ENCODE data around the gene CDRT15. TPM values are rescaled to one million over a fixed set of nuclear protein-coding genes. Genes with fewer than 3 reads are reported as not detected.
"Not testable (repeated sequence)": the region's sequence is repeated elsewhere in the genome, so short reads cannot be mapped to it uniquely, and the experiment has no call there.

Gene CDRT15
- total and polyA plus RNA-seq, 7 experiments from 2014 or later, result 0.98 TPM; not detected in 6

GRCh38 chr17:14198013-14198412 is 38.6 kb downstream of the CDRT15 start:
- H3K27ac ChIP-seq (ENCODE audit: low read depth, low read length), result peak overlapping the region; percentile 63
- H3K4me3 Mint-ChIP-seq, result peak overlapping the region; percentile 54 to 82 (median 74)
- peaks cover 0 to 46% (median 0%) of the 10 kb centered on the region in 5 donors for H3K36me3 Mint-ChIP-seq
- peaks cover 86 to 87% of the 10 kb centered on the region in 2 donors for H3K4me1 ChIP-seq (ENCODE audit: control insufficient read depth in 2 of 2, insufficient read depth in 2 of 2, low read length in 2 of 2)
- H3K4me3 ChIP-seq (ENCODE audit: low read length), result no peak overlapping the region
- DNase-seq, result no peak
- H3K27me3 ChIP-seq (ENCODE audit: control insufficient read depth in 2 of 2, insufficient read depth in 2 of 2, low read length in 2 of 2), result no peaks in the 10 kb centered on the region
- H3K9me3 Mint-ChIP-seq, result no peaks in the 10 kb centered on the region
- no peak for ATAC-seq
- intact Hi-C loops (cut with micrococcal nuclease), result no loop called here
- H3K36me3 ChIP-seq (ENCODE audit: control insufficient read depth in 2 of 3, insufficient read depth in 3 of 3, low read length in 3 of 3), result no peaks in the 10 kb centered on the region
- H3K27ac Mint-ChIP-seq, result peak overlapping the region; percentile 86 to 99 (median 96)
- no peaks in the 10 kb centered on the region for H3K27me3 Mint-ChIP-seq
- POLR2A ChIA-PET, result interaction anchor here (1.2 to 5.8 kb wide), 3 partner anchors 8 to 127 kb away, joined by 3 to 69 read pairs (median 4); partner anchors contain the start of gene HS3ST3B1
- H3K4me1 Mint-ChIP-seq, result peaks cover 72 to 96% (median 91%) of the 10 kb centered on the region in 7 donors
- H3K9me3 ChIP-seq (ENCODE audit: control insufficient read depth in 2 of 3, low read length in 3 of 3), result no peaks in the 10 kb centered on the region
- CTCF ChIA-PET, result no interaction called here

- POLR2A ChIA-PET, result interaction anchor here (1.2 to 5.8 kb wide), 3 partner anchors 8 to 127 kb away, joined by 3 to 69 read pairs (median 4); partner anchors contain the start of gene HS3ST3B1
- peak; percentile 45 for ATAC-seq
- peak overlapping the region; percentile 28 for H3K4me3 ChIP-seq (ENCODE audit: low read length)
- no peaks in the 10 kb centered on the region for H3K9me3 ChIP-seq (ENCODE audit: control insufficient read depth in 2 of 3, low read length in 3 of 3)
- Mint-ChIP-seq H3K4me3 (peak overlapping the region; percentile 54 to 82 (median 75)), H3K9me3 (no peaks in the 10 kb centered on the region), H3K27me3 (no peaks in the 10 kb centered on the region), H3K27ac (peak overlapping the region; percentile 86 to 99 (median 96)), H3K4me1 (peaks cover 72 to 95% (median 90%) of the 10 kb centered on the region in 7 donors), H3K36me3 (peaks cover 0 to 47% (median 0%) of the 10 kb centered on the region in 5 donors)
- H3K27ac ChIP-seq (ENCODE audit: low read depth, low read length), result peak overlapping the region; percentile 63
- no peaks in the 10 kb centered on the region for H3K27me3 ChIP-seq (ENCODE audit: control insufficient read depth in 2 of 2, insufficient read depth in 2 of 2, low read length in 2 of 2)
- H3K36me3 ChIP-seq (ENCODE audit: control insufficient read depth in 2 of 3, insufficient read depth in 3 of 3, low read length in 3 of 3), result no peaks in the 10 kb centered on the region
- DNase-seq, result peak in 6 of 9 donors; percentile 32 to 60 (median 48)
- intact Hi-C loops (cut with micrococcal nuclease), result no loop called here
- CTCF ChIA-PET, result no interaction called here
- peaks cover 82 to 83% of the 10 kb centered on the region in 2 donors for H3K4me1 ChIP-seq (ENCODE audit: control insufficient read depth in 2 of 2, insufficient read depth in 2 of 2, low read length in 2 of 2)
Measured at GRCh38 chr17:14197586-14197985, 39.1 kb downstream of the CDRT15 start.

- H3K36me3 ChIP-seq (ENCODE audit: control insufficient read depth in 2 of 3, insufficient read depth in 3 of 3, low read length in 3 of 3), result no peaks in the 10 kb centered on the region
- no peak for DNase-seq
- no peaks in the 10 kb centered on the region for H3K27me3 ChIP-seq (ENCODE audit: control insufficient read depth in 2 of 2, insufficient read depth in 2 of 2, low read length in 2 of 2)
- peak overlapping the region; percentile 63 for H3K27ac ChIP-seq (ENCODE audit: low read depth, low read length)
- H3K4me3 ChIP-seq (ENCODE audit: low read length), result peak overlapping the region; percentile 28
- ChIA-PET CTCF (no interaction called here), POLR2A (interaction anchor here (1.2 to 5.8 kb wide), 3 partner anchors 9 to 126 kb away, joined by 3 to 69 read pairs (median 4); partner anchors contain the start of gene HS3ST3B1)
- no peaks in the 10 kb centered on the region for H3K27me3 Mint-ChIP-seq
- H3K9me3 ChIP-seq (ENCODE audit: control insufficient read depth in 2 of 3, low read length in 3 of 3), result no peaks in the 10 kb centered on the region
- no peak for ATAC-seq
- H3K4me1 Mint-ChIP-seq, result peaks cover 68 to 95% (median 90%) of the 10 kb centered on the region in 7 donors
- peaks cover 80 to 81% of the 10 kb centered on the region in 2 donors for H3K4me1 ChIP-seq (ENCODE audit: control insufficient read depth in 2 of 2, insufficient read depth in 2 of 2, low read length in 2 of 2)
- peak overlapping the region; percentile 54 to 82 (median 74) for H3K4me3 Mint-ChIP-seq
- peaks cover 0 to 48% (median 0%) of the 10 kb centered on the region in 5 donors for H3K36me3 Mint-ChIP-seq
- H3K9me3 Mint-ChIP-seq, result no peaks in the 10 kb centered on the region
- peak overlapping the region; percentile 86 to 99 (median 96) for H3K27ac Mint-ChIP-seq
- intact Hi-C loops (cut with micrococcal nuclease), result no loop called here
Measured at GRCh38 chr17:14197057-14197456, 39.6 kb downstream of the CDRT15 start.

GRCh38 chr17:14196377-14196997 is 40.2 kb downstream of the CDRT15 start:
- ATAC-seq (no peak), DNase-seq (peak in 2 of 9 donors; percentile 25 to 39)
- Histone ChIP-seq H3K4me1 (ENCODE audit: control insufficient read depth in 2 of 2, insufficient read depth in 2 of 2, low read length in 2 of 2) (peaks cover 77 to 78% of the 10 kb centered on the region in 2 donors), H3K4me3 (ENCODE audit: low read length) (peak overlapping the region; percentile 28), H3K27me3 (ENCODE audit: control insufficient read depth in 2 of 2, insufficient read depth in 2 of 2, low read length in 2 of 2) (no peaks in the 10 kb centered on the region), H3K27ac (ENCODE audit: low read depth, low read length) (peak overlapping the region; percentile 63), H3K36me3 (ENCODE audit: control insufficient read depth in 2 of 3, insufficient read depth in 3 of 3, low read length in 3 of 3) (no peaks in the 10 kb centered on the region), H3K9me3 (ENCODE audit: control insufficient read depth in 2 of 3, low read length in 3 of 3) (no peaks in the 10 kb centered on the region)
- intact Hi-C loops (cut with micrococcal nuclease), result no loop called here
- H3K36me3 Mint-ChIP-seq, result peaks cover 0 to 48% (median 0%) of the 10 kb centered on the region in 5 donors
- ChIA-PET POLR2A (interaction anchor here (1.8 to 5.8 kb wide), 2 partner anchors 9 to 105 kb away, joined by 4 to 69 read pairs; partner anchors contain the start of gene HS3ST3B1), CTCF (interaction anchor here (0.6 to 1.0 kb wide), 2 partner anchors 105 to 118 kb away, joined by 3 to 4 read pairs; no protein-coding TSS in a partner anchor)
- H3K9me3 Mint-ChIP-seq, result no peaks in the 10 kb centered on the region
- H3K4me1 Mint-ChIP-seq, result peaks cover 66 to 95% (median 85%) of the 10 kb centered on the region in 7 donors
- no peaks in the 10 kb centered on the region for H3K27me3 Mint-ChIP-seq
- peak overlapping the region; percentile 86 to 99 (median 96) for H3K27ac Mint-ChIP-seq
- peak overlapping the region; percentile 54 to 82 (median 74) for H3K4me3 Mint-ChIP-seq

DNA sequence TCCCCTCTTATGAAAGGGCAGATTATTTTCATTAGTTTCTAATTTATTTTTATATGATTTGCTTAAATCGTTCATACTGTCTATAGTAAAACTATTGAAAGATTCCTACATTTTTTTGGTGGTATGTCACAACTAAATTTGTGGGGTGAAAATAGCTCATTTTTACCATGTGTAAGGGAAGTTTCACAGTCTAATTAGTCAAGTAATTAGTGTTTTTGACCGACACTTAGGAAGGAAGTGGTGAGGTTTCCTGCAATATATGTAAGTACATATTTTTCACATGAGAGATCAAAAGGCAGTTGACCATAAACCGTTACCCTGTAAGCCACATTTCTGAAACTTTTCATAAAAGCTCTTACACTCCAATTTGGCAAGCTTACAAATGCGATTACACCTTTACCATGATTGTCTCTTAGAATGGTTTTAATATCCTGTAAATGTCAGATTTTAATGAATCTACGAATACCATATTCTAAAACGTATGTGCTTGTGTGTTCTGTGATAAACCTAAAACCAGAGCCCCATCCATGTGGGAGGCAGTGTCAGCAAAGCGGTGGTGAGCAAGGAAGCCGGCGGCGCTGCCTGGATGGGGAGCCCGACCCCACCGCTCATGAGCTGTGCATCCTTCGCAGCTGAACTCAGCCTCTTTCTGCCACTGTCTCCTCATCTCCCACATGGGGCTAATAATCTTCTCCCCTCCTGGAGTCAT is 43.9 kb downstream of the CDRT15 start:
- POLR2A ChIA-PET, result interaction anchor here (1.2 kb wide), 1 partner anchor 8 kb away, joined by 3 read pairs; no protein-coding TSS in a partner anchor
- H3K4me3 ChIP-seq (ENCODE audit: low read length); DNase-seq; H3K9me3 ChIP-seq (ENCODE audit: control insufficient read depth in 2 of 3, low read length in 3 of 3); H3K9me3 Mint-ChIP-seq; intact Hi-C loops (cut with micrococcal nuclease); H3K27me3 ChIP-seq (ENCODE audit: control insufficient read depth in 2 of 2, insufficient read depth in 2 of 2, low read length in 2 of 2); H3K27ac ChIP-seq (ENCODE audit: low read depth, low read length); CTCF ChIA-PET; H3K36me3 ChIP-seq (ENCODE audit: control insufficient read depth in 2 of 3, insufficient read depth in 3 of 3, low read length in 3 of 3); H3K27me3 Mint-ChIP-seq: not testable (repeated sequence)
- Mint-ChIP-seq H3K4me3 (peak overlapping the region; percentile 55 to 76 (median 66)), H3K4me1 (peaks cover 50 to 84% (median 67%) of the 10 kb centered on the region in 7 donors), H3K27ac (peak overlapping the region; percentile 78 to 96 (median 85)), H3K36me3 (peaks cover 0 to 38% (median 0%) of the 10 kb centered on the region in 5 donors)
- ATAC-seq, result peak; percentile 29
- peaks cover 43 to 46% of the 10 kb centered on the region in 2 donors for H3K4me1 ChIP-seq (ENCODE audit: control insufficient read depth in 2 of 2, insufficient read depth in 2 of 2, low read length in 2 of 2)

- H3K4me3 ChIP-seq (ENCODE audit: low read length); H3K9me3 ChIP-seq (ENCODE audit: control insufficient read depth in 2 of 3, low read length in 3 of 3); H3K27me3 ChIP-seq (ENCODE audit: control insufficient read depth in 2 of 2, insufficient read depth in 2 of 2, low read length in 2 of 2); intact Hi-C loops (cut with micrococcal nuclease); H3K9me3 Mint-ChIP-seq; H3K27me3 Mint-ChIP-seq; H3K27ac ChIP-seq (ENCODE audit: low read depth, low read length); DNase-seq; CTCF ChIA-PET; H3K36me3 ChIP-seq (ENCODE audit: control insufficient read depth in 2 of 3, insufficient read depth in 3 of 3, low read length in 3 of 3); ATAC-seq: not testable (repeated sequence)
- POLR2A ChIA-PET, result interaction anchor here (1.2 kb wide), 1 partner anchor 9 kb away, joined by 3 read pairs; no protein-coding TSS in a partner anchor
- peaks cover 38 to 39% of the 10 kb centered on the region in 2 donors for H3K4me1 ChIP-seq (ENCODE audit: control insufficient read depth in 2 of 2, insufficient read depth in 2 of 2, low read length in 2 of 2)
- peak overlapping the region in 7 of 9 donors; percentile 75 to 94 (median 84) for H3K27ac Mint-ChIP-seq
- peak overlapping the region in 7 of 10 donors; percentile 17 to 67 (median 55) for H3K4me3 Mint-ChIP-seq
- H3K36me3 Mint-ChIP-seq, result peaks cover 0 to 38% (median 0%) of the 10 kb centered on the region in 5 donors
- H3K4me1 Mint-ChIP-seq, result peaks cover 42 to 77% (median 59%) of the 10 kb centered on the region in 7 donors
Measured at GRCh38 chr17:14192039-14192438, 44.6 kb downstream of the CDRT15 start.
